NT2/D1 (cell line): ENCODE measurements around the gene SDSL.

Experiments used
- DNase-seq: peaks from one replicate; pipeline ENCODE4 v3.0.0-alpha.2; 2011; ENCODE audit warnings: low read depth, low spot score
- H3K27me3 ChIP-seq: 2 replicates; pipeline ENCODE4 v1.6.0; 2011; ENCODE audit warnings: mild to moderate bottlenecking; ENCODE audit not compliant: insufficient read length, insufficient read depth
- H3K36me3 ChIP-seq: 2 replicates; pipeline ENCODE4 v1.6.1; 2011; ENCODE audit warnings: mild to moderate bottlenecking, low read length, mixed read lengths; ENCODE audit not compliant: insufficient read depth, insufficient read length
- H3K4me1 ChIP-seq: 2 replicates; pipeline ENCODE4 v1.5.1; 2011; ENCODE audit not compliant: insufficient read depth, insufficient read length
- H3K4me3 ChIP-seq: 2 replicates; pipeline ENCODE4 v1.5.1; 2011; ENCODE audit warnings: low read depth; ENCODE audit not compliant: insufficient read length
- H3K9ac ChIP-seq: 2 replicates; pipeline ENCODE4 v1.6.0; 2011; ENCODE audit warnings: low read depth; ENCODE audit not compliant: insufficient read length
- H3K9me3 ChIP-seq: 2 replicates; pipeline ENCODE4 v1.5.1; 2011; ENCODE audit warnings: mild to moderate bottlenecking, low read length; ENCODE audit not compliant: insufficient read depth
- SUZ12 ChIP-seq: IDR thresholded peaks from 2 replicates; pipeline ENCODE4 v1.6.1; 2011; ENCODE audit not compliant: insufficient read length, insufficient read depth; ENCODE audit errors: extremely low read depth
- YY1 ChIP-seq: IDR thresholded peaks from 2 replicates; pipeline ENCODE4 v1.6.1; 2011; ENCODE audit not compliant: insufficient read length, insufficient read depth
- ZNF274 ChIP-seq: IDR thresholded peaks from 2 replicates; pipeline ENCODE4 v1.6.1; 2011; ENCODE audit warnings: mild to moderate bottlenecking, low read depth, low read length

SDSL gene

DNA sequence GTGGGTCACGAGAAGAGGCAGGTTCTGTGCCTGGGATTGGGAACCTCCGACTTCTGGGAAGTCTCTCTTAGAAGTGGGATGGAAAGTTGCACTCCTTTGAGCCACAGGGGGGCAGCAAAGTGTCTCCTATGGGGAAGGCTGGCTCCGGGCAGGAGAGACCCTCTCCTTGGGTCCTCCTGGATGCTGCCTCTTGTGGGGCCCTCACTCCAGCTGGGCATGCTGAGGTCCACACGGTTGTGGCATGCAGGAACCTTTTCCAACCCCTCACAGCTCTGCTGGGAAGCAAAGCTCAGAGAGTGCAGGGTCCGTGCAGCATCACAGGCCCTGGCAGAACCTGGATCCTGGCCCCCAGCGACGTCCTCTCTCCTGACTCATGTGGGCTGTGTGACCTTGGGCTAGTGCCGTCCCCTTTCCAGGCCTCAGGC is 17.4 kb downstream of the SDSL start:
- peaks cover 11% of the 10 kb centered on the region for H3K4me1 ChIP-seq
- no peak overlapping the region for H3K9ac ChIP-seq
- no peaks in the 10 kb centered on the region for H3K36me3 ChIP-seq
- no peak overlapping the region for H3K4me3 ChIP-seq
- H3K9me3 ChIP-seq, result no peaks in the 10 kb centered on the region
- TF ChIP-seq YY1, result no peak
- TF ChIP-seq SUZ12, result no peak
- no peak for TF ChIP-seq ZNF274
- no peaks in the 10 kb centered on the region for H3K27me3 ChIP-seq
- peak; percentile 78 for DNase-seq

- Histone ChIP-seq H3K36me3 (no peaks in the 10 kb centered on the region), H3K9ac (no peak overlapping the region), H3K9me3 (no peaks in the 10 kb centered on the region), H3K4me3 (no peak overlapping the region), H3K4me1 (peaks cover 11% of the 10 kb centered on the region), H3K27me3 (no peaks in the 10 kb centered on the region)
- TF ChIP-seq SUZ12 (no peak), ZNF274 (no peak), YY1 (no peak)
- no peak for DNase-seq
These were observed 18.2 kb downstream of the SDSL start for GRCh38 chr12:113440336-113440735.

DNA sequence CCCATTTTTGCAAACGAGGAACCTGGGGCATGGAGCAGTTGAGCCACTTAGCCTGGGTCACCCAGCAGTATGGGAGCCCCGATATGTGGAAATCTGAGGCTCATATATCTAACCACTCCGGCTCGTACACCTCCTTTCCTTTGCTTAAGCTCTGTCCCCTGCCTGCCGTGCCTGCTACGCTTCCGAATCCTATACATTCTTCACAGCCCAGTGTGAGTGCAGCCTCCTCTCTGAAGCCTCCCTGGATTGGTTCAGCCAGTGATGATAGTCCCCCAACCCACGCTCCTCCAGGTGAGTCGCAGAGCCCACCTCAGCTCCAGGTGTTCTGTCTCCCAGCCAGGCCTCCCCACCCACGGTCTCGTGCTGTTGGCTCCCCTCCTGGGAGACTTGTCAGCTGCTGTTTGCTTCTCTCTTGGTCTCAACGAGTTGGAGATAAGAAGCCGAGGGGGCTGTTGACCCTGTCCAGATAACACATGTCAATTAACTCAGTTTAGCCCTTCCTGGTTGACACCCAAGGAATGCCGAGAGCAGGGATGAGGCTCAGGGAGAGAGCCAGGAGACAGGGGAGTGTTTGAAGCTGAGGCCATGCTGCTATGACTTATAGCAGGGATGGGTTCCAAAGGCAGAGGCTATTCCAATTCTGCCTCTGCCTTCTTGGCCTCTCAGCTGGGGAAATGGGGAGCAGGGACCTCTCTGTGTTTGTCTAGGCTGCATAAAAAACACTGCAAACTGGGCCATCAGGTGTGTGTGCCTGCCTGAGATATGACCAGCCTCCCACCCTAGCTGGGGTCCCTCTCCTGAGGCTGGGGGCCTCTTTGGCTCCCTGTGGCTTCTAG is 19.0 kb downstream of the SDSL start:
- H3K4me3 ChIP-seq, result no peak overlapping the region
- TF ChIP-seq ZNF274, result no peak
- TF ChIP-seq YY1, result no peak
- no peak for TF ChIP-seq SUZ12
- no peaks in the 10 kb centered on the region for H3K36me3 ChIP-seq
- H3K9ac ChIP-seq, result peak overlapping the region; percentile 2
- H3K27me3 ChIP-seq, result no peaks in the 10 kb centered on the region
- peaks cover 11% of the 10 kb centered on the region for H3K4me1 ChIP-seq
- no peak for DNase-seq
- no peaks in the 10 kb centered on the region; the same call in 1 of the 2 replicates for H3K9me3 ChIP-seq

DNA sequence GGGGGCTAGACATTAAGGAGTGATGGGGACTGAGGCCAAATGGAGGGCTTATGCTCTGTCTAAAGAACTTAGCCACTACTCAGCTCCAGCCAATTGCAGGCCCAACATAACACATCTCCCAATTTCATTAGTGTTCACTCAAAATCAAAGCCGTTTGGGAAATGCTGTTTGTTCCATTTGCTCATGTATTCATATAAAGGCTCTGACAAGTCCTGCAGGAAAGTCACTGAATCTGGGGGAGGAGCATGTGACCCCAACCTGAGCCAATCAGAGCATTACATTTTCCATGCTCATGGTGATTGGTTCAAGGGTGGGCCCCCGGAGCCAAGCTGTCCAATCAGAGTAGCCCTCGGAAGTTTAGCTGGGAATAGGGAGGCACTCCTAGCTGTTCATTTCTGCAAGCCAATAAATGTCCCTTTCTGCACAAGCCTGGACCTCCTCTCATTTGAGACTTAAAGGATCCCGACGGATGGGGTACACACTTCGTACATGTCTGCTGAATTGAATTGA is 20.9 kb downstream of the SDSL start:
- DNase-seq, result no peak
- no peaks in the 10 kb centered on the region; the same call in 1 of the 2 replicates for H3K9me3 ChIP-seq

DNA sequence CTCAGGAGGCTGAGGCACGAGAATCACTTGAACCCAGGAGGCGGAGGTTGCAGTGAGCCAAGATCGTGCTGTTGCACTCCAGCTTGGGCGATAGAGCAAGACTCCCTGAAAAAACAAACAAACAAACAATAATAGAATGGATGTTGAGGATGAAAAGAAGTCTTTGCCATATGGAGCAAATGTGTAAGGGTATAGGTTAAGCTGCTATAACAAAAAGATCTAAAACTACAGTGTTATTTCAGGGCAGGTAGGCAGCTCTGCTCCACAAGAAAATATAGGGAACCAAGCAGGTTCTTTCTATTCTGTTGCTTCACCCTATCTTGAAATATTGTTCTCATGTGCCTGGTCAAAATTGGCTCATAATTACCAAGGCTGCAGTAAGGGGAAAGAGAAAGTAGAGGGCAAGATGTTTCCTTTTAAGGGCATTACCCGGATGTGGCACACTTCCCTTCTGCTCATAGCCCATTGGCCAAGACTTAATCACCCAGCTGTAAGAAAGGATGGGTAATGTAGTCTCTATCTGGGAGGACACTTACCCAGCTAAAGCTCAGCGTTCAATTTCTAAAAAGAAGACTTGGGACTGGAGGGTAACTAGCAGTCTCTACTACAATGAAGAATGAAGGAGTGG is 23.5 kb downstream of the SDSL start:
- Histone ChIP-seq H3K36me3 (no peaks in the 10 kb centered on the region), H3K4me3 (no peak overlapping the region), H3K27me3 (no peaks in the 10 kb centered on the region), H3K9me3 (no peaks in the 10 kb centered on the region; the same call in 1 of the 2 replicates), H3K4me1 (no peaks in the 10 kb centered on the region), H3K9ac (no peak overlapping the region)
- no peak for DNase-seq
- TF ChIP-seq ZNF274 (no peak), YY1 (no peak), SUZ12 (no peak)

More for the DNA sequence above, 20.9 kb downstream of the SDSL start:
- TF ChIP-seq YY1 (no peak), SUZ12 (no peak), ZNF274 (no peak)
- Histone ChIP-seq H3K4me3 (no peak overlapping the region), H3K4me1 (peaks cover 5% of the 10 kb centered on the region), H3K36me3 (no peaks in the 10 kb centered on the region), H3K27me3 (no peaks in the 10 kb centered on the region), H3K9ac (no peak overlapping the region)

- Histone ChIP-seq H3K27me3 (no peaks in the 10 kb centered on the region), H3K9ac (no peak overlapping the region), H3K9me3 (no peaks in the 10 kb centered on the region; the same call in 1 of the 2 replicates), H3K4me3 (no peak overlapping the region), H3K36me3 (no peaks in the 10 kb centered on the region), H3K4me1 (no peaks in the 10 kb centered on the region)
- no peak for TF ChIP-seq SUZ12
- no peak for TF ChIP-seq ZNF274
- no peak for TF ChIP-seq YY1
- no peak for DNase-seq
These were observed 26.7 kb downstream of the SDSL start for GRCh38 chr12:113448873-113449272.

- TF ChIP-seq YY1 (no peak), SUZ12 (no peak), ZNF274 (no peak)
- no peaks in the 10 kb centered on the region for H3K27me3 ChIP-seq
- no peaks in the 10 kb centered on the region; the same call in 1 of the 2 replicates for H3K9me3 ChIP-seq
- H3K36me3 ChIP-seq, result no peaks in the 10 kb centered on the region
- no peak for DNase-seq
- H3K9ac ChIP-seq, result no peak overlapping the region
- no peak overlapping the region for H3K4me3 ChIP-seq
- no peaks in the 10 kb centered on the region for H3K4me1 ChIP-seq
These were observed 27.1 kb downstream of the SDSL start for GRCh38 chr12:113449299-113449698.
